Endometrial microvascular endothelial cells (primary cell): ENCODE measurements around the gene USH2A. TPM values are rescaled to one million over a fixed set of nuclear protein-coding genes. Genes with fewer than 3 reads are reported as not detected.

Experiments used
- in situ Hi-C: cut with HindIII; loops from 2 replicates; pipeline ENCODE4 v1.10.0; 2017; ENCODE audit warnings: low sequenced_read_pairs, low pct_unique_long_range_greater_than_20kb; ENCODE audit errors: inconsistent ontology term
- total RNA-seq: library from RNA; depleted of rRNA; stranded (reverse); fragments of >200 nt; gene quantifications from one replicate; pipeline ENCODE4 v1.2.3, GENCODE V29; 2015; ENCODE audit errors: inconsistent ontology term

Gene USH2A
- total RNA-seq, 1 donor from 2014 or later: not detected

GRCh38 chr1:215865060-215865459 lies 558.2 kb downstream of the USH2A start:
- in situ Hi-C loops: no loop called here

GRCh38 chr1:215863796-215864195 lies 559.5 kb downstream of the USH2A start:
- in situ Hi-C loops: no loop called here

- in situ Hi-C loops: no loop called here
Observed at GRCh38 chr1:215860833-215861232, 562.4 kb downstream of the USH2A start.

- in situ Hi-C loops: no loop called here
Observed at GRCh38 chr1:215857317-215857716, 565.9 kb downstream of the USH2A start.

GRCh38 chr1:215845234-215845891 lies 577.9 kb downstream of the USH2A start:
- in situ Hi-C loops: no loop called here

GRCh38 chr1:215844777-215845176 lies 578.5 kb downstream of the USH2A start:
- in situ Hi-C loops: no loop called here

GRCh38 chr1:215844266-215844665 lies 579.0 kb downstream of the USH2A start:
- in situ Hi-C loops: no loop called here

GRCh38 chr1:215842905-215843304 lies 580.3 kb downstream of the USH2A start:
- in situ Hi-C loops: no loop called here

GRCh38 chr1:215835951-215836350 lies 587.3 kb downstream of the USH2A start:
- in situ Hi-C loops: no loop called here

- in situ Hi-C loops: no loop called here
Observed at GRCh38 chr1:215833941-215834729, 589.1 kb downstream of the USH2A start.

- in situ Hi-C loops: no loop called here
Observed at GRCh38 chr1:215830226-215830810, 592.9 kb downstream of the USH2A start.

GRCh38 chr1:215825056-215825455 lies 598.2 kb downstream of the USH2A start:
- in situ Hi-C loops: no loop called here

- in situ Hi-C loops: no loop called here
Observed at GRCh38 chr1:215824245-215824644, 599.0 kb downstream of the USH2A start.

- in situ Hi-C loops: no loop called here
Observed at GRCh38 chr1:215819114-215819513, 604.1 kb downstream of the USH2A start.

- in situ Hi-C loops: no loop called here
Observed at GRCh38 chr1:215807911-215808436, 615.3 kb downstream of the USH2A start.

- in situ Hi-C loops: no loop called here
Observed at GRCh38 chr1:215807218-215807617, 616.0 kb downstream of the USH2A start.

- in situ Hi-C loops: no loop called here
Observed at GRCh38 chr1:215797859-215798258, 625.4 kb downstream of the USH2A start.

- in situ Hi-C loops: no loop called here
Observed at GRCh38 chr1:215794156-215794555, 629.1 kb downstream of the USH2A start.

- in situ Hi-C loops: no loop called here
Observed at GRCh38 chr1:215793180-215793579, 630.1 kb downstream of the USH2A start.

GRCh38 chr1:215792446-215792845 lies 630.8 kb downstream of the USH2A start:
- in situ Hi-C loops: no loop called here
